ENCODE measurements around the gene COPS6. TPM values are rescaled to one million over a fixed set of nuclear protein-coding genes. Genes with fewer than 3 reads are reported as not detected.

The COPS6 gene
- total RNA-seq, 2 donors from 2014 or later, result 109 to 121 TPM

DNA sequence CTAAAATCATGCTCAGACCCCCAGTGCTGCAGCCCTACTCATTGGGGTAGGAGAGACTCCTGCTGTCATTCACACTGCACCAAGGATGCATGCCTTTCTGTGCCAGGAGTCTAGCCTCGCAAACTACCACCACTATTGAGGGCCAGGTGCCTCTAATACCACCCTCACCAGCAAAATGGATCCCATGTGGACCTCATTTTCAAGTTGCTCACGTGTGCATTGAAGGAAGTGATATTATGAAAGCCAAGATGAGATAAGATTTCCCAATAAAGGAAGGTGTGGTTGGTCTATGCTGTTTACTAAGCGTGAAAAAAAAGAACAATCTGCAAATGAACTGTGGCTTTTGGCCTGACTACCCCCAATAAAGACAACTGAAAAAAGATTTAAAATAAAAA is 52.8 kb downstream of the COPS6 start:
- Histone ChIP-seq H3K9me3 (ENCODE audit: control insufficient read depth, low read length) (no peaks in the 10 kb centered on the region), H3K27ac (ENCODE audit: low read depth, low read length) (no peak overlapping the region), H3K36me3 (ENCODE audit: control insufficient read depth, insufficient read depth, low read length) (no peaks in the 10 kb centered on the region), H3K4me1 (ENCODE audit: control insufficient read depth, insufficient read depth, low read length) (no peaks in the 10 kb centered on the region), H3K27me3 (ENCODE audit: control insufficient read depth, insufficient read depth, low read length, poor library complexity, severe bottlenecking) (no peaks in the 10 kb centered on the region), H3K9ac (ENCODE audit: extremely low read depth, low read length, poor library complexity, severe bottlenecking) (no peak overlapping the region), H3K4me3 (ENCODE audit: low read length) (no peak overlapping the region)
- Mint-ChIP-seq H3K4me1 (peaks cover 3% of the 10 kb centered on the region), H3K36me3 (ENCODE audit: low read depth) (peaks cover 3% of the 10 kb centered on the region), H3K27me3 (ENCODE audit: insufficient read depth) (peaks cover 7% of the 10 kb centered on the region), H3K27ac (no peak overlapping the region), H3K9me3 (peaks cover 16% of the 10 kb centered on the region), H3K4me3 (no peak overlapping the region)
- no peak for DNase-seq
- WGBS, 2 experiments (ENCODE audit: insufficient coverage in 1 of 2, insufficient read length in 1 of 2), result 92 to 100% methylated on average over 2 to 3 of the region's 3 CpGs
- TF ChIP-seq, protein P1, sequence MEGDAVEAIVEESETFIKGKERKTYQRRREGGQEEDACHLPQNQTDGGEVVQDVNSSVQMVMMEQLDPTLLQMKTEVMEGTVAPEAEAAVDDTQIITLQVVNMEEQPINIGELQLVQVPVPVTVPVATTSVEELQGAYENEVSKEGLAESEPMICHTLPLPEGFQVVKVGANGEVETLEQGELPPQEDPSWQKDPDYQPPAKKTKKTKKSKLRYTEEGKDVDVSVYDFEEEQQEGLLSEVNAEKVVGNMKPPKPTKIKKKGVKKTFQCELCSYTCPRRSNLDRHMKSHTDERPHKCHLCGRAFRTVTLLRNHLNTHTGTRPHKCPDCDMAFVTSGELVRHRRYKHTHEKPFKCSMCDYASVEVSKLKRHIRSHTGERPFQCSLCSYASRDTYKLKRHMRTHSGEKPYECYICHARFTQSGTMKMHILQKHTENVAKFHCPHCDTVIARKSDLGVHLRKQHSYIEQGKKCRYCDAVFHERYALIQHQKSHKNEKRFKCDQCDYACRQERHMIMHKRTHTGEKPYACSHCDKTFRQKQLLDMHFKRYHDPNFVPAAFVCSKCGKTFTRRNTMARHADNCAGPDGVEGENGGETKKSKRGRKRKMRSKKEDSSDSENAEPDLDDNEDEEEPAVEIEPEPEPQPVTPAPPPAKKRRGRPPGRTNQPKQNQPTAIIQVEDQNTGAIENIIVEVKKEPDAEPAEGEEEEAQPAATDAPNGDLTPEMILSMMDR (conservative IDR thresholded peaks at IDR 0.05), result no peak

Small RNA genes lying within 50 kb of the gene (microRNA-seq; reads per million reads assigned to microRNA genes)
- gene MIR106B (ENCODE audit: borderline microRNAs expressed), result 1,263 reads per million, percentile 94 among the genes with 10 or more reads in this experiment
- 128 reads per million, percentile 76 among the genes with 10 or more reads in this experiment for gene MIR25 (ENCODE audit: borderline microRNAs expressed)
- 1,949 reads per million, percentile 96 among the genes with 10 or more reads in this experiment for gene MIR93 (ENCODE audit: borderline microRNAs expressed)

Other genes starting within 250 kb of the COPS6 start
- not detected for gene OR2AE1, start 211.9 kb upstream of the COPS6 start, total RNA-seq
- gene TRIM4, start 169.4 kb upstream of the COPS6 start, total RNA-seq, result 10 to 100 TPM; 10.5 to 13.2 TPM
- 1 to 10 TPM in 1 of 2 donors, under 1 TPM in 1; 0.82 to 1.4 TPM for gene GJC3, start 159.3 kb upstream of the COPS6 start, total RNA-seq
- not detected for gene AZGP1, start 112.9 kb upstream of the COPS6 start, total RNA-seq
- gene ZKSCAN1, start 73.4 kb upstream of the COPS6 start, total RNA-seq, result 10 to 100 TPM; 57.1 to 68.0 TPM
- gene ZSCAN21, start 39.2 kb upstream of the COPS6 start, total RNA-seq, result 10 to 100 TPM; 22.7 to 25.1 TPM
- gene ZNF3, start 7.2 kb upstream of the COPS6 start, total RNA-seq, result 10 to 100 TPM; 32.8 to 39.9 TPM
- gene MCM7, start 12.4 kb downstream of the COPS6 start, total RNA-seq, result 100 to 1,000 TPM; 219 to 242 TPM
- 10 to 100 TPM; 26.3 to 31.5 TPM for gene AP4M1, start 12.7 kb downstream of the COPS6 start, total RNA-seq
- 100 to 1,000 TPM in 1 of 2 donors, 10 to 100 TPM in 1; 83.1 to 113 TPM for gene TAF6, start 30.4 kb downstream of the COPS6 start, total RNA-seq
- 10 to 100 TPM; 16.2 to 19.4 TPM for gene CNPY4, start 30.7 kb downstream of the COPS6 start, total RNA-seq
- 1 to 10 TPM; 1.3 to 1.4 TPM for gene MBLAC1, start 38.0 kb downstream of the COPS6 start, total RNA-seq
- 100 to 1,000 TPM; 155 to 188 TPM for gene LAMTOR4, start 59.9 kb downstream of the COPS6 start, total RNA-seq
- 10 to 100 TPM; 24.7 to 30.0 TPM for gene TRAPPC14, start 69.8 kb downstream of the COPS6 start, total RNA-seq
- gene GAL3ST4, start 79.6 kb downstream of the COPS6 start, total RNA-seq, result 1 to 10 TPM; 3.7 to 3.8 TPM
- 10 to 100 TPM; 39.3 to 56.1 TPM for gene GPC2, start 88.4 kb downstream of the COPS6 start, total RNA-seq
- 1 to 10 TPM; 1.2 to 3.3 TPM for gene STAG3, start 88.9 kb downstream of the COPS6 start, total RNA-seq
- not detected for gene PVRIG, start 131.0 kb downstream of the COPS6 start, total RNA-seq
- gene SPDYE3, start 218.7 kb downstream of the COPS6 start, total RNA-seq, result not detected

Data from endodermal cell (in vitro differentiated cells).